IPS-18c (cell line): Measurements from ENCODE around the gene RBPMS2.

Source experiments
- H3K4me3 ChIP-seq: 2 replicates; pipeline ENCODE4 v1.7.0; 2013; ENCODE audit warnings: low read depth, mild to moderate bottlenecking, low read length, moderate library complexity; ENCODE audit not compliant: insufficient read depth
- H3K9me3 ChIP-seq: one replicate; pipeline ENCODE4 v1.6.1; 2013; ENCODE audit warnings: mild to moderate bottlenecking, low read length, moderate library complexity; ENCODE audit not compliant: control insufficient read depth, insufficient read depth

RBPMS2 gene

DNA sequence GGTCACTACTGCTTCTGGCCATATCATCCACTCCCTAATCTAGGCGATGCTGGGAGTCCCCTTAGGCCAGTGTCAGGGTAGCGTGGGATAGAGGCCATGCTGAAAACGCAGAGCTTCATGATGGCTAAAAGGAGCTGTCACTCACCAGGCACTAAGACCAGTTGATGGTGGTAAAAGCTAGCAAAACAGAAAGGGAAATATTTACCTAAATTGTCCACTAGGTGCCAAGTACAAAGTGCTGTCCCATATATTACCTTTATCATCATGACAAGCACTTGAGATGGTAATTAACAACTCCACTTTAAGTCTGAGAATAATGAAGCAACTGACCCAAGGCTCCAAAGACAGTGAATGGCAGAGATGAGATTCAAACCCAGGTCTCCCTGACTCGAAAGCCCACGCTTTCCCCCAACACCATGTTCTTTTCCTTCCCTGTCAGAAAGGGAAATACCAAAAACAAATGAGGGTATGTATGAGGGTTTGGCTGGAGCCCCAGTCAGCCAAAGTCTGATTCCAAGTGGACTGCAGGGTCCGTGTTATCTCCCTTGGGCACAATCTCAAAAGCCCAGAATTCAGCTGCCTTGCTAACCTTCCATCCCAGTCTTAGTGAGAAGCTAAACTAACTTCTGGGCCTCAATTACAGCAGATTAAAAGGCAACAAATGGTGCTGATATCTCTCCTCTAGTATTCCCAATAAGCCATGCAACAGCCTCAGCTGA lies 84.7 kb downstream of the RBPMS2 start:
- Histone ChIP-seq H3K9me3 (no peaks in the 10 kb centered on the region), H3K4me3 (no peak overlapping the region)

DNA sequence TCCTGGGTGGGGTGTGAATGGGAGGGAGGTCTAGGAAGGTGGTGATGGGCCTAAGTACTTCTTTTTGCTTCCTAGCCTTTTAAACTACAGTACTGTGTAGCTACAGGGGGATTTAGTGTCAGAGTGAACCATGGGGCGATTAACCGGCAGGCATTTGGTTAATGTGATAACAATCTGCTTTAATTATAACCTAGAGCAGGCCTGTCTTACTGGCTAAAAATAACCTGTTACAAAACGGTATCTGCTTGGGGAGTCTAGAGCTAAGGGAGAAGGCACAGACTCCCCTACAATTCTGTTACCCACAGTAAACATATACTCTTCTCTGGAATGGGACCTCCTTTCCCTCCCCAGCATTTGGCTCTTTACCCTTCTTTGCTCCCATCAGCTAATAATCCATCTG lies 85.4 kb downstream of the RBPMS2 start:
- H3K4me3 ChIP-seq: no peak overlapping the region
- no peaks in the 10 kb centered on the region for H3K9me3 ChIP-seq
